AG04450 (cell line): ENCODE results near the gene UCKL1. TPM values are rescaled to one million over a fixed set of nuclear protein-coding genes. Genes with fewer than 3 reads are reported as not detected.
A peak's percentile ranks its signal among the peaks of the same experiment; 100 is the strongest.

Source experiments
- CTCF ChIA-PET: fragments of 300-600, 350-600 bp; formaldehyde crosslinking; extraction: SDS; loops from one replicate; lab custom pipeline; 2022; ENCODE audit warnings: antibody characterized with exemption, inconsistent platforms; lab: Charles Lee
- POLR2A ChIA-PET: fragments of 350-600 bp; formaldehyde crosslinking; extraction: SDS; loops from one replicate; lab custom pipeline; 2021; ENCODE audit warnings: antibody characterized with exemption, inconsistent platforms; lab: Yijun Ruan, JAX
- DNase-seq: peaks from one replicate; pipeline ENCODE4 v3.0.0-alpha.2; 2011; ENCODE audit warnings: low read depth, low spot score
- H3K27ac ChIP-seq: one replicate; pipeline ENCODE4 v1.5.1; 2012; ENCODE audit warnings: low read depth, low read length, control low read depth
- H3K27me3 ChIP-seq: one replicate; pipeline ENCODE4 v1.6.0; 2012; ENCODE audit warnings: low read length; ENCODE audit not compliant: control insufficient read depth, insufficient read depth
- H3K4me3 ChIP-seq: 2 replicates; pipeline ENCODE4 v1.5.1; 2011; ENCODE audit warnings: mild to moderate bottlenecking, low read depth, low read length, control low read depth
- H3K9me3 ChIP-seq: 2 replicates; pipeline ENCODE4 v1.5.1; 2012; ENCODE audit warnings: low read length; ENCODE audit not compliant: control insufficient read depth, insufficient read depth
- polyA plus RNA-seq: library from polyadenylated mRNA; depleted of rRNA; stranded (reverse); fragments of >200 nt; gene quantifications from 2 replicates; pipeline ENCODE4 v1.2.3, GENCODE V29; 2011
- TF ChIP-seq, protein P1 (sequence below): IDR thresholded peaks from 2 replicates; pipeline ENCODE4 v1.5.1; 2011; ENCODE audit warnings: low read depth, low read length, control low read depth, inconsistent platforms

Gene UCKL1
- polyA plus RNA-seq, 1 experiment, result 18.0 TPM

GRCh38 chr20:63908008-63908682, 48.1 kb downstream of the UCKL1 start:
- POLR2A ChIA-PET, result no interaction called here
- Histone ChIP-seq H3K9me3 (no peaks in the 10 kb centered on the region), H3K4me3 (no peak overlapping the region), H3K27me3 (no peaks in the 10 kb centered on the region), H3K27ac (no peak overlapping the region)
- CTCF ChIA-PET, result no interaction called here
- no peak for DNase-seq
- TF ChIP-seq, protein P1, sequence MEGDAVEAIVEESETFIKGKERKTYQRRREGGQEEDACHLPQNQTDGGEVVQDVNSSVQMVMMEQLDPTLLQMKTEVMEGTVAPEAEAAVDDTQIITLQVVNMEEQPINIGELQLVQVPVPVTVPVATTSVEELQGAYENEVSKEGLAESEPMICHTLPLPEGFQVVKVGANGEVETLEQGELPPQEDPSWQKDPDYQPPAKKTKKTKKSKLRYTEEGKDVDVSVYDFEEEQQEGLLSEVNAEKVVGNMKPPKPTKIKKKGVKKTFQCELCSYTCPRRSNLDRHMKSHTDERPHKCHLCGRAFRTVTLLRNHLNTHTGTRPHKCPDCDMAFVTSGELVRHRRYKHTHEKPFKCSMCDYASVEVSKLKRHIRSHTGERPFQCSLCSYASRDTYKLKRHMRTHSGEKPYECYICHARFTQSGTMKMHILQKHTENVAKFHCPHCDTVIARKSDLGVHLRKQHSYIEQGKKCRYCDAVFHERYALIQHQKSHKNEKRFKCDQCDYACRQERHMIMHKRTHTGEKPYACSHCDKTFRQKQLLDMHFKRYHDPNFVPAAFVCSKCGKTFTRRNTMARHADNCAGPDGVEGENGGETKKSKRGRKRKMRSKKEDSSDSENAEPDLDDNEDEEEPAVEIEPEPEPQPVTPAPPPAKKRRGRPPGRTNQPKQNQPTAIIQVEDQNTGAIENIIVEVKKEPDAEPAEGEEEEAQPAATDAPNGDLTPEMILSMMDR, result no peak

- POLR2A ChIA-PET, result no interaction called here
- Histone ChIP-seq H3K27me3 (no peaks in the 10 kb centered on the region), H3K9me3 (no peaks in the 10 kb centered on the region), H3K4me3 (no peak overlapping the region), H3K27ac (peak overlapping the region; percentile 31)
- DNase-seq, result no peak
- TF ChIP-seq, protein P1, result no peak
- CTCF ChIA-PET, result no interaction called here
These were observed 52.2 kb downstream of the UCKL1 start for GRCh38 chr20:63903796-63904561.

- POLR2A ChIA-PET, result no interaction called here
- H3K4me3 ChIP-seq, result no peak overlapping the region
- TF ChIP-seq, protein P1, result no peak
- no peak overlapping the region for H3K27ac ChIP-seq
- H3K27me3 ChIP-seq, result no peaks in the 10 kb centered on the region
- DNase-seq, result no peak
- H3K9me3 ChIP-seq, result no peaks in the 10 kb centered on the region
- CTCF ChIA-PET, result no interaction called here
These were observed 55.8 kb downstream of the UCKL1 start for GRCh38 chr20:63900413-63900812.

GRCh38 chr20:63898882-63899558, 57.2 kb downstream of the UCKL1 start:
- CTCF ChIA-PET, result no interaction called here
- POLR2A ChIA-PET, result interaction anchor here (0.6 kb wide), 1 partner anchor 43 kb away, joined by 4 read pairs; no protein-coding TSS in a partner anchor
- DNase-seq, result no peak

More at GRCh38 chr20:63898882-63899558, 57.2 kb downstream of the UCKL1 start:
- Histone ChIP-seq H3K27ac (no peak overlapping the region), H3K27me3 (no peaks in the 10 kb centered on the region), H3K4me3 (no peak overlapping the region), H3K9me3 (no peaks in the 10 kb centered on the region)
- TF ChIP-seq, protein P1, result no peak
